KMS-11 (cell line): ENCODE data around the gene STARD5.

Experiments
- H2AFZ ChIP-seq: fragments of 200-600 bp; sonication (generic); 2 replicates; pipeline ENCODE4 v1.6.1; 2016; ENCODE audit warnings: antibody characterized with exemption, mixed run types, low read depth
- H3K27ac ChIP-seq: fragments of 200-600 bp; sonication (generic); 2 replicates; pipeline ENCODE4 v1.6.1; 2016; ENCODE audit warnings: mild to moderate bottlenecking, mixed run types
- H3K27me3 ChIP-seq: fragments of 200-600 bp; sonication (generic); 2 replicates; pipeline ENCODE4 v1.6.1; 2017; ENCODE audit warnings: mild to moderate bottlenecking, low read depth, mixed run types, moderate library complexity; ENCODE audit not compliant: insufficient read depth
- H3K36me3 ChIP-seq: fragments of 200-600 bp; sonication (generic); 2 replicates; pipeline ENCODE4 v1.6.1; 2017; ENCODE audit warnings: mild to moderate bottlenecking, mixed run types; ENCODE audit not compliant: insufficient read depth
- H3K4me1 ChIP-seq: fragments of 200-600 bp; sonication (generic); 2 replicates; pipeline ENCODE4 v1.6.1; 2016; ENCODE audit warnings: mild to moderate bottlenecking, low read depth, mixed run types; ENCODE audit not compliant: poor library complexity, severe bottlenecking
- H3K4me2 ChIP-seq: fragments of 200-600 bp; sonication (generic); 2 replicates; pipeline ENCODE4 v1.7.0; 2016; ENCODE audit warnings: mild to moderate bottlenecking, mixed run types
- H3K4me3 ChIP-seq: fragments of 200-600 bp; sonication (generic); IDR thresholded peaks from 2 replicates; pipeline ENCODE4 v1.6.1; 2017; ENCODE audit warnings: low read depth, low read length, mixed read lengths; ENCODE audit not compliant: insufficient read depth
- H3K79me2 ChIP-seq: fragments of 200-600 bp; sonication (generic); 2 replicates; pipeline ENCODE4 v1.6.1; 2016; ENCODE audit warnings: low read depth, mixed run types; ENCODE audit not compliant: insufficient read depth
- H3K9ac ChIP-seq: fragments of 200-600 bp; sonication (generic); 2 replicates; pipeline ENCODE4 v1.6.1; 2016; ENCODE audit warnings: mild to moderate bottlenecking, mixed run types
- H4K20me1 ChIP-seq: fragments of 200-600 bp; sonication (generic); 2 replicates; pipeline ENCODE4 v1.6.1; 2016; ENCODE audit warnings: mild to moderate bottlenecking, mixed run types; ENCODE audit not compliant: insufficient read depth
- TF ChIP-seq, protein P1 (sequence below): fragments of 200-600 bp; sonication (generic); conservative IDR thresholded peaks from 2 replicates; pipeline ENCODE4 v1.6.1; 2017; ENCODE audit warnings: low read depth, mild to moderate bottlenecking, antibody characterized with exemption, low read length, moderate library complexity, mixed read lengths

The STARD5 gene

DNA sequence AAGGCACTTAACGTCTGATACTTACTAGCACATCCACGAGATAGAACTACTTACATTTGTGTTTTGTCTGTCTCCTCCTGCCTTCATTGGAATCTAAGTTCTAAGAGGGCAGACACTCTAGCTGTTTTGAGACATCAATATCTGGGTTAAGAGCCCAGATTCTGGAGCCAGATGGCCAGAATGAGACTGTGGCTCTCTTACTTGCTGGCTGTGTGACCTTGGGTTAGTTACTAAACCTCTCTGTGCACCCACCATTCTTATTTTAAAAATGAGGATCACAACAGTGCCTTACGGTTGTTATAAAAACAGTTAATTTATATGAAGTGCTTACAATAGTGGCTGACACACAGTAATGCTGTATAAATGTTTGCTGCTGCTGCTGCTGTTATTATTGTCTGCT, 7.7 kb downstream of the STARD5 start:
- no peak overlapping the region for H2AFZ ChIP-seq
- H3K4me1 ChIP-seq, result peaks cover 15% of the 10 kb centered on the region
- H3K9ac ChIP-seq, result no peak overlapping the region
- no peak overlapping the region for H3K27ac ChIP-seq
- no peaks in the 10 kb centered on the region for H4K20me1 ChIP-seq
- no peaks in the 10 kb centered on the region for H3K36me3 ChIP-seq
- H3K4me3 ChIP-seq, result no peak overlapping the region
- no peaks in the 10 kb centered on the region for H3K79me2 ChIP-seq
- TF ChIP-seq, protein P1, sequence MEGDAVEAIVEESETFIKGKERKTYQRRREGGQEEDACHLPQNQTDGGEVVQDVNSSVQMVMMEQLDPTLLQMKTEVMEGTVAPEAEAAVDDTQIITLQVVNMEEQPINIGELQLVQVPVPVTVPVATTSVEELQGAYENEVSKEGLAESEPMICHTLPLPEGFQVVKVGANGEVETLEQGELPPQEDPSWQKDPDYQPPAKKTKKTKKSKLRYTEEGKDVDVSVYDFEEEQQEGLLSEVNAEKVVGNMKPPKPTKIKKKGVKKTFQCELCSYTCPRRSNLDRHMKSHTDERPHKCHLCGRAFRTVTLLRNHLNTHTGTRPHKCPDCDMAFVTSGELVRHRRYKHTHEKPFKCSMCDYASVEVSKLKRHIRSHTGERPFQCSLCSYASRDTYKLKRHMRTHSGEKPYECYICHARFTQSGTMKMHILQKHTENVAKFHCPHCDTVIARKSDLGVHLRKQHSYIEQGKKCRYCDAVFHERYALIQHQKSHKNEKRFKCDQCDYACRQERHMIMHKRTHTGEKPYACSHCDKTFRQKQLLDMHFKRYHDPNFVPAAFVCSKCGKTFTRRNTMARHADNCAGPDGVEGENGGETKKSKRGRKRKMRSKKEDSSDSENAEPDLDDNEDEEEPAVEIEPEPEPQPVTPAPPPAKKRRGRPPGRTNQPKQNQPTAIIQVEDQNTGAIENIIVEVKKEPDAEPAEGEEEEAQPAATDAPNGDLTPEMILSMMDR, result no peak
- H3K27me3 ChIP-seq, result no peaks in the 10 kb centered on the region
- H3K4me2 ChIP-seq, result no peak overlapping the region

DNA sequence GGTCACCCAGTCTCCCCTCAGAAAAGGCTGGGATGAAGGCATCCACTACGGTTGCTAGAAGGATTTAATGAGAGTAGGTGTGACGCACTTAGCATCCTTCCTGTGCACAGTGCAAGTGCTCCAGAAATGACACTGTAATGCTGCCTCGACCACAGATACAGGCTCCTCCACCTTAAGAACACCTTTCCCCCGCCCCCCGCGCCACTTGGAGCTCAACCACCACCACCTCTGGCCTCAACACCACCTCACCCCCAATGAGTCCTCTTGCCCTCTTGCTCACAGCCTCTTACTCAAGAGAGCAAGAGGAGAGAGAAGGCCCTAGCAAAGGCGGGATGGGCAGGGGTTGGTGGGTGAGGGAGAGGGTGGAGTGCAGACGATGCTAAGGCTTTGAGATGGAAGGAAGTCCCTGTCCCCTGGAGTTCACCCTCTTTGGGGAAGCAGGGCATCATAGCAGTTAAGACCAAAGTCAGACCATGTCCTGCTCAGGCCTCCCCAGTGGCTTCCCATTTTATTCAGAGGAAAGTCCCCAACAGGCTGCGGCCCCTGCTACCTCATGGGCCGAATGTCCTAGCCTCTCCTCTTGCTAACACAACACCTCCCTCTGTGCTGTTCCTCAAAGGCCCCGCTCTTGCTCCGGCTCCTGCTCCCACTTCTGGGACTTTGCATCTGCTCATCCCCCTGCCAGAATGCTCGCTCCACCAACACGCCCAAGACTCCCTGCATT, 8.3 kb downstream of the STARD5 start:
- peaks cover 15% of the 10 kb centered on the region for H3K4me1 ChIP-seq
- TF ChIP-seq, protein P1, result no peak
- H3K4me3 ChIP-seq, result no peak overlapping the region
- no peaks in the 10 kb centered on the region for H3K36me3 ChIP-seq
- no peaks in the 10 kb centered on the region for H4K20me1 ChIP-seq
- no peak overlapping the region for H3K27ac ChIP-seq
- no peak overlapping the region for H3K4me2 ChIP-seq
- no peaks in the 10 kb centered on the region for H3K79me2 ChIP-seq
- H3K27me3 ChIP-seq, result no peaks in the 10 kb centered on the region
- H3K9ac ChIP-seq, result no peak overlapping the region
- no peak overlapping the region for H2AFZ ChIP-seq

DNA sequence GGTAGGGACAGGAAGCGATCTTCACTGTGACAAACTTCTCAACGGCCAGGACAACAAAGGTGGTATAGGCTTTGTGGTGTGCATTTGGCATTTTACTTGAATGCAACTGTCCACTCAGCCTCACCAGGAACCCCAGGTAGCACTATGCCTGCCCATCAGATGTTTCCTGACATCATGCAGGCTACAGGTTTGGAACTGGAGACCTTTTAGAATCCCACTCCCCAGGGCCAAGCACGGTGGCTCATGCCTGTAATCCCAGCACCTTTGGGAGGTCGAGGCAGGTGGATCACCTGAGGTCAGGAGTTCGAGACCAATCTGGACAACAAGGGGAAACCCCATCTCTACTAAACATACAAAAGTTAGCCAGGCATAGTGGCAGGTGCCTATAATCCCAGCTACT, 9.6 kb downstream of the STARD5 start:
- Histone ChIP-seq H3K4me2 (no peak overlapping the region), H3K4me3 (no peak overlapping the region), H3K4me1 (peaks cover 15% of the 10 kb centered on the region), H3K27ac (no peak overlapping the region), H3K36me3 (no peaks in the 10 kb centered on the region), H4K20me1 (no peaks in the 10 kb centered on the region), H3K79me2 (no peaks in the 10 kb centered on the region), H3K27me3 (no peaks in the 10 kb centered on the region), H3K9ac (no peak overlapping the region), H2AFZ (no peak overlapping the region)
- TF ChIP-seq, protein P1, result no peak

DNA sequence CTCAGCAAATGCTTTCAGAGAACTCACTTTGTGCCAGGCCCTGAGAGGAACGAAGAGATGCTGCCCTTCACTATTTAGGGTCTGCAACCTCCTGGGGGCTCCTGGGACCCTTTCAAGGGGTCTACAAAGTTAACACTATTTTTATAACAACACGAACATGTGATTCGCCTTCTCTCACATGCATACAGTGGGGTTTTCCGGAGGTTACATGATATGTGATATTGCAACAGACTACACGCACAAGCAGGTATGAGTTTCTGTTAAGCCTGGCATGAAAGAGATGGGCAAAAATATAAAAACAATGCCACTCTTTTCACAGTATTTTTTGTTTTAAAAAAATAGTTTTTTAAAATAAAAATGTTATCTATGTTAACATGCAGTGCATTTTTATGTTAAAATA, 10.3 kb downstream of the STARD5 start:
- Histone ChIP-seq H2AFZ (no peak overlapping the region), H3K9ac (no peak overlapping the region), H3K27me3 (no peaks in the 10 kb centered on the region), H4K20me1 (no peaks in the 10 kb centered on the region), H3K4me3 (no peak overlapping the region), H3K4me1 (peaks cover 15% of the 10 kb centered on the region), H3K27ac (no peak overlapping the region), H3K4me2 (no peak overlapping the region), H3K36me3 (no peaks in the 10 kb centered on the region), H3K79me2 (no peaks in the 10 kb centered on the region)
- TF ChIP-seq, protein P1, result no peak
